AG09319 (cell line): ENCODE data around the gene NPHP3.

Experiments
- DNase-seq: peaks from one replicate; pipeline ENCODE4 v3.0.0-alpha.2; 2010; ENCODE audit warnings: low read depth; ENCODE audit errors: extremely low read depth
- CTCF ChIP-seq: IDR thresholded peaks from 2 replicates; pipeline ENCODE4 v1.5.1; 2011; ENCODE audit warnings: low read depth, mild to moderate bottlenecking, inconsistent platforms, low read length, moderate library complexity

The NPHP3 gene

GRCh38 chr3:132713977-132714727 is 8.1 kb downstream of the NPHP3 start:
- DNase-seq = no peak
- no peak for TF ChIP-seq CTCF

- DNase-seq = no peak
- TF ChIP-seq CTCF = no peak
Observed at GRCh38 chr3:132710311-132710710, 11.9 kb downstream of the NPHP3 start.

- TF ChIP-seq CTCF = no peak
- DNase-seq = no peak
Observed at GRCh38 chr3:132709761-132710160, 12.4 kb downstream of the NPHP3 start.

- DNase-seq = no peak
- no peak for TF ChIP-seq CTCF
Observed at GRCh38 chr3:132703733-132704132, 18.5 kb downstream of the NPHP3 start.

- TF ChIP-seq CTCF = no peak
- DNase-seq = no peak
Observed at GRCh38 chr3:132695422-132695821, 26.8 kb downstream of the NPHP3 start.

- no peak for TF ChIP-seq CTCF
- no peak for DNase-seq
Observed at GRCh38 chr3:132694991-132695390, 27.2 kb downstream of the NPHP3 start.

GRCh38 chr3:132690040-132690439 is 32.2 kb downstream of the NPHP3 start:
- no peak for DNase-seq
- no peak for TF ChIP-seq CTCF
